ENCODE data around the gene C1QL1. TPM values are rescaled to one million over a fixed set of nuclear protein-coding genes. Genes with fewer than 3 reads are reported as not detected.

The C1QL1 gene
- polyA plus RNA-seq, 1 donor from 2014 or later, result 0.19 TPM

- Histone ChIP-seq H3K79me2 (replicated peaks; ENCODE audit: insufficient read depth, low read length) (peaks cover 31% of the 10 kb centered on the region), H2AFZ (ENCODE audit: low read depth, low read length) (peak overlapping the region; percentile 85), H3K4me2 (ENCODE audit: low read length) (peak overlapping the region; percentile 66), H4K20me1 (ENCODE audit: insufficient read depth) (no peaks in the 10 kb centered on the region), H3K9ac (ENCODE audit: low read length) (peak overlapping the region; percentile 66), H3K9me2 (ENCODE audit: insufficient read depth, low read length) (no peaks in the 10 kb centered on the region), H3K27me3 (ENCODE audit: insufficient read depth, low read depth, low read length) (no peaks in the 10 kb centered on the region), H3F3A (ENCODE audit: insufficient read depth, low read length, poor library complexity, severe bottlenecking) (no peaks in the 10 kb centered on the region), H3K4me3 (ENCODE audit: low read length) (peak overlapping the region; percentile 81), H3K27ac (ENCODE audit: low read length) (peak overlapping the region; percentile 51), H3K36me3 (ENCODE audit: insufficient read depth, low read length) (no peaks in the 10 kb centered on the region), H3K9me3 (ENCODE audit: low read length) (no peaks in the 10 kb centered on the region)
- TF ChIP-seq RAD21 (conservative IDR thresholded peaks at IDR 0.05), result no peak
- TF ChIP-seq CTCF (IDR thresholded peaks at IDR 0.05; ENCODE audit: poor library complexity, severe bottlenecking), result no peak
- TF ChIP-seq EP300 (conservative IDR thresholded peaks at IDR 0.05; ENCODE audit: poor library complexity, severe bottlenecking), result no peak
- no peak for TF ChIP-seq TAF1 (IDR thresholded peaks at IDR 0.05; ENCODE audit: low read depth)
- no peak for TF ChIP-seq EZH2 (IDR thresholded peaks at IDR 0.05; ENCODE audit: borderline replicate concordance, insufficient read depth, low read length, poor library complexity, severe bottlenecking)
- TF ChIP-seq REST (IDR thresholded peaks at IDR 0.05; ENCODE audit: borderline replicate concordance), result no peak
- TF ChIP-seq POLR2AphosphoS5 (IDR thresholded peaks at IDR 0.05), result no peak
- TF ChIP-seq SMC3 (conservative IDR thresholded peaks at IDR 0.05; ENCODE audit: poor library complexity), result no peak
Measured at GRCh38 chr17:44948315-44948795, 19.7 kb downstream of the C1QL1 start.

GRCh38 chr17:44947461-44948314 is 20.4 kb downstream of the C1QL1 start, which contains the start of gene KIF18B:
TSS of gene KIF18B (minus strand) at chr17:44947773. CDS start at chr17:44936344, 11,429 bp downstream.
- Histone ChIP-seq H3K27me3 (ENCODE audit: insufficient read depth, low read depth, low read length) (no peaks in the 10 kb centered on the region), H3K36me3 (ENCODE audit: insufficient read depth, low read length) (no peaks in the 10 kb centered on the region), H4K20me1 (ENCODE audit: insufficient read depth) (no peaks in the 10 kb centered on the region), H3F3A (ENCODE audit: insufficient read depth, low read length, poor library complexity, severe bottlenecking) (no peaks in the 10 kb centered on the region), H3K79me2 (replicated peaks; ENCODE audit: insufficient read depth, low read length) (peaks cover 31% of the 10 kb centered on the region), H3K27ac (ENCODE audit: low read length) (peak within 1 kb of the TSS; percentile 51), H2AFZ (ENCODE audit: low read depth, low read length) (peak within 1 kb of the TSS; percentile 85), H3K4me2 (ENCODE audit: low read length) (peak within 1 kb of the TSS; percentile 80), H3K9ac (ENCODE audit: low read length) (peak within 1 kb of the TSS; percentile 66), H3K9me3 (ENCODE audit: low read length) (no peaks in the 10 kb centered on the region), H3K4me3 (ENCODE audit: low read length) (peak within 1 kb of the TSS; percentile 81), H3K9me2 (ENCODE audit: insufficient read depth, low read length) (no peaks in the 10 kb centered on the region)
- TF ChIP-seq SMC3 (conservative IDR thresholded peaks at IDR 0.05; ENCODE audit: poor library complexity) (no peak), EP300 (conservative IDR thresholded peaks at IDR 0.05; ENCODE audit: poor library complexity, severe bottlenecking) (no peak), CTCF (IDR thresholded peaks at IDR 0.05; ENCODE audit: poor library complexity, severe bottlenecking) (no peak), TAF1 (IDR thresholded peaks at IDR 0.05; ENCODE audit: low read depth) (peak; percentile 43), EZH2 (IDR thresholded peaks at IDR 0.05; ENCODE audit: borderline replicate concordance, insufficient read depth, low read length, poor library complexity, severe bottlenecking) (no peak), RAD21 (conservative IDR thresholded peaks at IDR 0.05) (peak; percentile 51), REST (IDR thresholded peaks at IDR 0.05; ENCODE audit: borderline replicate concordance) (no peak), POLR2AphosphoS5 (IDR thresholded peaks at IDR 0.05) (peak; percentile 92), MXI1 (conservative IDR thresholded peaks at IDR 0.05; ENCODE audit: poor library complexity, severe bottlenecking) (peak; percentile 99)

All from neural cell (in vitro differentiated cells).